Calu3 (cell line): ENCODE measurements around the gene KCNJ14. TPM values are rescaled to one million over a fixed set of nuclear protein-coding genes. Genes with fewer than 3 reads are reported as not detected.

ENCODE experiments used
- BruUV-seq: library from RNA; stranded (reverse); fragments of 400-500 nt; replicated peaks from 2 replicates; lab custom pipeline; 2021; lab: Mats Ljungman, UMichigan
- CTCF ChIA-PET: fragments of 300-600 bp; sonication (Branson Sonifier 250); formaldehyde crosslinking; loops from one replicate; lab custom pipeline; 2022; ENCODE audit warnings: antibody characterized with exemption; lab: Charles Lee
- DNase-seq: peaks from one replicate; pipeline ENCODE4 v3.0.0; 2022
- H3K27ac Mint-ChIP-seq: one replicate; pipeline ENCODE4 v1.8.0; 2022; ENCODE audit warnings: mixed read lengths; ENCODE audit not compliant: unreplicated experiment
- H3K27me3 Mint-ChIP-seq: one replicate; pipeline ENCODE4 v1.8.0; 2022; ENCODE audit warnings: mixed read lengths; ENCODE audit not compliant: unreplicated experiment
- H3K36me3 Mint-ChIP-seq: one replicate; pipeline ENCODE4 v1.8.0; 2022; ENCODE audit warnings: mild to moderate bottlenecking, moderate library complexity, mixed read lengths; ENCODE audit not compliant: insufficient read depth, unreplicated experiment
- H3K4me1 Mint-ChIP-seq: one replicate; pipeline ENCODE4 v1.8.0; 2022; ENCODE audit warnings: mild to moderate bottlenecking, low read depth, mixed read lengths; ENCODE audit not compliant: unreplicated experiment
- H3K4me3 Mint-ChIP-seq: one replicate; pipeline ENCODE4 v1.8.0; 2022; ENCODE audit warnings: mild to moderate bottlenecking, low read depth, moderate library complexity, mixed read lengths; ENCODE audit not compliant: unreplicated experiment
- H3K9me3 Mint-ChIP-seq: one replicate; pipeline ENCODE4 v1.8.0; 2022; ENCODE audit warnings: low read depth, mixed read lengths; ENCODE audit not compliant: unreplicated experiment
- intact Hi-C: fragments of 100-400 bp; cut with micrococcal nuclease; formaldehyde crosslinking; loops from one replicate; pipeline ENCODE4 v1.10.0; 2022; ENCODE audit not compliant: unreplicated experiment
- total RNA-seq: library from RNA; stranded (reverse); gene quantifications from 2 replicates; pipeline ENCODE4 v1.2.3, GENCODE V29; 2022
- TF ChIP-seq, protein P1 (sequence below): fragments of 200-600 bp; IDR thresholded peaks from one replicate; pipeline ENCODE4 v1.8.0; 2022; ENCODE audit warnings: antibody characterized with exemption; ENCODE audit not compliant: unreplicated experiment

KCNJ14 gene
- total RNA-seq, 1 experiment from 2014 or later, result 9.9 TPM

DNA sequence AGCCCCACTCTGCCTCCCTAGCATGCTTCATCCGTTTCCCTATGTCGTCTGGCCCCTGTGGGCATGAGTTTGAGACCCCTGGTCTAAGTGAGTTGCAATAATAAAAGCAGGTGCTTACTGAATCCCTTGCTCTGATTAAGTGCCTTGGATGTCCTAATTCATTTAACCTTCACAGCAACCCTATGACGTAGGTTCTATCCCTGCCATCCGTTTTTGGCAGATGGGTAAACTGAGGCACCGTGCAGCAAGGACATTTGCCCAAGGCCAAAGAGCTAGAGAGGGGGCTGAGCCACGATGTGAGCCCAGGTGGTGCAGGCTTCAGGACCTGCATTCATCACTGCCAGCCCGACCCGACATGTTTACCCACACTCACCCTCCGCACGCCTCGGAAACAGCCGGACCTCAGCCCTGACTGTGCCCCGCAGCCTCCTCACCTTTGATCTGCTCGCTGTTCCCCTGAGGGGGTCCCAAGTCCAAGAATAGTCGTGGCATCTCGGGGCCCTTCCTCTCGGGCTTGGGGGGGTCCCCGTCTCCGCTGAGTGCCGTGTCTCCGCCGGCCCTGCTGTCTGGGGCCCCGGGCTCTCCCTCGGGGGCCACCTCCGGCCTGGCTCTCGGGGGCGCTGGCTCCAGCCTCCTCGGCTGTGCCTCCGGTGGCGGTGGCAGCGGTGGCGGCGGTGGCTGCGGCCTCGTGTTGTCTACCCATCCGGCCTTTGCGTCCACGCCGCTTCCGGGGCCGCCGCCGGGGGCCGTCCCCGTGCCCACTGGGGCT, 41.8 kb downstream of the KCNJ14 start:
- CTCF ChIA-PET, result interaction anchor here (1.4 kb wide), 1 partner anchor 10 kb away, joined by 4 read pairs; no protein-coding TSS in a partner anchor
- Mint-ChIP-seq H3K27me3 (peaks cover 92% of the 10 kb centered on the region), H3K4me3 (no peak overlapping the region), H3K9me3 (no peaks in the 10 kb centered on the region), H3K27ac (no peak overlapping the region), H3K36me3 (peaks cover 58% of the 10 kb centered on the region), H3K4me1 (peaks cover 39% of the 10 kb centered on the region)
- intact Hi-C loops, result no loop called here
- DNase-seq, result no peak
- no TSS peak for BruUV-seq
- TF ChIP-seq, protein P1, sequence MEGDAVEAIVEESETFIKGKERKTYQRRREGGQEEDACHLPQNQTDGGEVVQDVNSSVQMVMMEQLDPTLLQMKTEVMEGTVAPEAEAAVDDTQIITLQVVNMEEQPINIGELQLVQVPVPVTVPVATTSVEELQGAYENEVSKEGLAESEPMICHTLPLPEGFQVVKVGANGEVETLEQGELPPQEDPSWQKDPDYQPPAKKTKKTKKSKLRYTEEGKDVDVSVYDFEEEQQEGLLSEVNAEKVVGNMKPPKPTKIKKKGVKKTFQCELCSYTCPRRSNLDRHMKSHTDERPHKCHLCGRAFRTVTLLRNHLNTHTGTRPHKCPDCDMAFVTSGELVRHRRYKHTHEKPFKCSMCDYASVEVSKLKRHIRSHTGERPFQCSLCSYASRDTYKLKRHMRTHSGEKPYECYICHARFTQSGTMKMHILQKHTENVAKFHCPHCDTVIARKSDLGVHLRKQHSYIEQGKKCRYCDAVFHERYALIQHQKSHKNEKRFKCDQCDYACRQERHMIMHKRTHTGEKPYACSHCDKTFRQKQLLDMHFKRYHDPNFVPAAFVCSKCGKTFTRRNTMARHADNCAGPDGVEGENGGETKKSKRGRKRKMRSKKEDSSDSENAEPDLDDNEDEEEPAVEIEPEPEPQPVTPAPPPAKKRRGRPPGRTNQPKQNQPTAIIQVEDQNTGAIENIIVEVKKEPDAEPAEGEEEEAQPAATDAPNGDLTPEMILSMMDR, result no peak

DNA sequence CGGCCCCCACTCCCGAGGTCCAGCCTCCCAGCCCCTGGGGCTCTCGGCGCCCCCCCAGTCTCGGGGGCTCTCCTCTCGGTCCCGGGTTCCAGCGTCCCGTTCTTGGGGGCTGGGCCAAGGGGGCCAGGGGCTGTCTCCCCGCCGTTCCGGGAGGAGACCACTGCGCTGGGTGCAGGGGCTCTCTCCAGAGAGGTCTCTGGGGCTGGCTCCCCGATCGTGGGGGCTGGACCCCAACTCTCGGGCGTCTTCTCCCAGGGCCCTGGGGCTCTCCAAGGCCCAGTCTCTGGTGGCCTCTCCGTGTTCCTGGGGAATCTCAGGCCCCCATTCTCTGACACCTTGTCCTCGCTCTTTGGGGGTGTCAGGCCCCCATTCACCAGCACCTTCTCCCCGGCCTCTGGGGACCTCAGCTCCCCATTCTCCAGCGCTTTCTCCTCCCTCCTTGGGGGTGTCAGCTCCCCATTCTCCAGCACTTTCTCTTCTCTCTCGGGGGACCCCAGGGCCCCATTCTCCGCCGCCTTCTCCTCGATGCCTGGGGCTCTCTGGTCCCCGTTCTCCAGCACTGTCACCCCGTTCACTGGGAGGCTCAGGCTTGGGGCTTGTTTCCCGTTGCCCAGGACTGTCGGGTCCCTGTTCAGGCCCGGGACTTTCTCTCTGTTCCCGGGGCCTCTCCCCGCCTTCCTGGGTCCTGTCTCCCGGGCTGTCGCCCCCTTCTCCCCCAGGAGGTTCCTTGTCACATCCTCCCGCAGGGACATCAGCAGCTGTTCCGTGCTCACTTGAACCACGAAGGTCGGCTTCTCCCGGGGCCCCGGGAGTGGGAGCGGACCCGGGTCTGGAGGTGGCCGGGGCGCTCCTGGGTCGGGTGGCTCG, 42.6 kb downstream of the KCNJ14 start:
- TF ChIP-seq, protein P1, result no peak
- Mint-ChIP-seq H3K4me3 (no peak overlapping the region), H3K36me3 (peaks cover 52% of the 10 kb centered on the region), H3K27ac (peak overlapping the region; percentile 1), H3K27me3 (peaks cover 92% of the 10 kb centered on the region), H3K4me1 (peaks cover 43% of the 10 kb centered on the region), H3K9me3 (no peaks in the 10 kb centered on the region)
- CTCF ChIA-PET, result no interaction called here
- no peak for DNase-seq
- intact Hi-C loops, result no loop called here
- BruUV-seq, result no TSS peak

DNA sequence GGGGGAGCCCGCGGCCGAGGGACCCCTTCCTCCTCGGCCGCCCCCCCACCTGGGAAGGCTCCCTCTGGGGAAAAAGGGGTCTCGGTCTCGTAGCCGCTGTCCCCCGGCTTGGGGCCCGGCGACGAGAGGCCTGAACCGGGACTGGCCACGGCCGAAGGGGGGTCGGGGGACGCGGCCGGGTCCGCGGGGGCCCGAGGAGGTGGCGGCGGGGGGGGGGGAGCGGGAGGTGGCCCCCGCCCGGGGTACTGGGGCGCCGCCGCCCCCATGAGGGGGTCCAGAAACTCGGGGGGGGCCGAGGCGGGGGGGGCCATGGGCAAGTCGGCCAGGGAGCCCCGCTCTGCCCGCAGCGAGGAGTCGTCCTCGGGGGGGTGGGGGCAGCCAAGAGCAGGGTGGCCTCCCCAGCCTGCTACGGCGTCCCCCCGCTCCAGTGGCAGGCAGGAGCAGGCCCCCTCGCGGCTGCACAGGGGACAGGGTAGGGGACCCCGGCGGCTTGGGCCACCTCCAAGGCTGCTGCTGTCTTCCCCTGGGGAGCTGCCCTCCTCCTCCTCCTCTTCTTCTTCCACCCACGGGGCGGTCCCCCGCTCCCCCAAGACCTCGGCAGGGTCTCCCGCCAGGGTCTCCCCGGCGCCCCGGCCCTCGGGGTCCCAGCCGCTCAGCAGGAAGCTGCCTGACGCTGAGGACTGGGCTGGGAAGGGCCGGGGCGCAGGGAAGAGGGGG, 43.4 kb downstream of the KCNJ14 start:
- peaks cover 44% of the 10 kb centered on the region for H3K36me3 Mint-ChIP-seq

More for the DNA sequence above, 43.4 kb downstream of the KCNJ14 start:
- intact Hi-C loops, result no loop called here
- BruUV-seq, result no TSS peak
- Mint-ChIP-seq H3K4me1 (peaks cover 43% of the 10 kb centered on the region), H3K27me3 (peaks cover 96% of the 10 kb centered on the region), H3K27ac (no peak overlapping the region), H3K9me3 (no peaks in the 10 kb centered on the region), H3K4me3 (no peak overlapping the region)
- CTCF ChIA-PET, result no interaction called here
- TF ChIP-seq, protein P1, result no peak
- DNase-seq, result peak; percentile 41
